GM12878 (cell line): ENCODE measurements around the gene GMIP. TPM values are rescaled to one million over a fixed set of nuclear protein-coding genes. Genes with fewer than 3 reads are reported as not detected.

Experiments
- ATAC-seq: fragments of 200-7000 bp; cut with Tn5 transposase; 3 replicates; pipeline ENCODE4 v1.9.1; 2020; ENCODE audit warnings: mild to moderate bottlenecking, moderate library complexity
- BruUV-seq: library from RNA; stranded (reverse); fragments of 400-500 nt; replicated peaks from 2 replicates; lab custom pipeline; 2021; lab: Mats Ljungman, UMichigan
- CTCF ChIA-PET: fragments of 300-600 bp; sonication (Branson Sonifier 250); formaldehyde crosslinking; extraction: SDS; loops from one replicate; lab custom pipeline; 2021; ENCODE audit warnings: inconsistent platforms; lab: Yijun Ruan, JAX
- POLR2A ChIA-PET: fragments of 350-600 bp; formaldehyde crosslinking; extraction: SDS; loops from one replicate; lab custom pipeline; 2021; ENCODE audit warnings: inconsistent platforms; lab: Charles Lee
- RAD21 ChIA-PET: fragments of 300-600 bp; sonication (Branson Sonifier 250); formaldehyde crosslinking; loops from one replicate; lab custom pipeline; 2023; ENCODE audit warnings: antibody characterized with exemption; ENCODE audit not compliant: unreplicated experiment; lab: Charles Lee
- SMC1A ChIA-PET: fragments of 300-600 bp; sonication (Branson Sonifier 250); formaldehyde crosslinking; loops from one replicate; lab custom pipeline; 2023; ENCODE audit not compliant: unreplicated experiment, uncharacterized antibody; lab: Charles Lee
- DNase-seq: peaks from one replicate; pipeline ENCODE4 v3.0.0-alpha.2; 2011; ENCODE audit warnings: low read depth, low spot score
- FAIRE-seq: peaks from 3 replicates; lab custom pipeline; 2011; peaks lifted over from hg19 to GRCh38; lab: Jason Lieb, UNC
- H2AFZ ChIP-seq: 2 replicates; pipeline ENCODE4 v1.6.0; 2011; ENCODE audit warnings: low read depth, low read length, control low read depth; ENCODE audit not compliant: control insufficient read depth
- H3K27ac ChIP-seq: 2 replicates; pipeline ENCODE4 v1.5.1; 2011; ENCODE audit warnings: control low read depth; ENCODE audit not compliant: control insufficient read depth, insufficient read depth
- H3K27me3 ChIP-seq, 2 experiments: replicated peaks in 1 of 2; 2 replicates each; pipeline versions ENCODE4 v1.6.0 to v1.6.1; 2011; ENCODE audit warnings: low read length in 1 of 2; ENCODE audit not compliant: control insufficient read depth in 2 of 2, insufficient read depth in 2 of 2
- H3K36me3 ChIP-seq, 2 experiments: 2 replicates each; pipeline ENCODE4 v1.5.1; 2011; ENCODE audit warnings: low read length in 1 of 2; ENCODE audit not compliant: control insufficient read depth in 2 of 2, insufficient read depth in 2 of 2
- H3K4me1 ChIP-seq: 2 replicates; pipeline ENCODE4 v1.6.1; 2011; ENCODE audit warnings: mild to moderate bottlenecking, low read length, moderate library complexity, mixed read lengths; ENCODE audit not compliant: control insufficient read depth, insufficient read depth
- H3K4me2 ChIP-seq: 2 replicates; pipeline ENCODE4 v1.6.0; 2011; ENCODE audit warnings: control low read depth; ENCODE audit not compliant: control insufficient read depth, insufficient read depth
- H3K4me3 ChIP-seq: fragments of 200-600 bp; sonication (generic); 2 replicates; pipeline ENCODE4 v1.5.1; 2016
- H3K79me2 ChIP-seq: 2 replicates; pipeline ENCODE4 v1.6.0; 2011; ENCODE audit warnings: low read length; ENCODE audit not compliant: control insufficient read depth, insufficient read depth
- H3K9ac ChIP-seq: 2 replicates; pipeline ENCODE4 v1.8.0; 2011; ENCODE audit warnings: low read length, control low read depth, mixed read lengths; ENCODE audit not compliant: control insufficient read depth, insufficient read depth
- H3K9me3 ChIP-seq: replicated peaks from 3 replicates; pipeline ENCODE4 v1.5.1; 2011; ENCODE audit warnings: mild to moderate bottlenecking, low read length; ENCODE audit not compliant: control insufficient read depth, insufficient read depth
- H4K20me1 ChIP-seq: 2 replicates; pipeline ENCODE4 v1.6.0; 2011; ENCODE audit not compliant: control insufficient read depth, insufficient read depth
- MEF2A ChIP-seq: IDR thresholded peaks from 2 replicates; pipeline ENCODE4 v1.6.1; 2011; ENCODE audit warnings: low read depth, mild to moderate bottlenecking, low read length, moderate library complexity; ENCODE audit not compliant: insufficient read depth
- PBX3 ChIP-seq: IDR thresholded peaks from 2 replicates; pipeline ENCODE4 v1.6.1; 2011; ENCODE audit warnings: mild to moderate bottlenecking, low read depth, low read length, moderate library complexity; ENCODE audit not compliant: insufficient replicate concordance
- ZNF592 ChIP-seq: fragments of 450-650 bp; IDR thresholded peaks from 2 replicates; pipeline ENCODE4 v1.6.1; 2017; ENCODE audit warnings: mild to moderate bottlenecking, moderate library complexity
- ZNF687 ChIP-seq: fragments of 450-650 bp; IDR thresholded peaks from 2 replicates; pipeline ENCODE4 v1.6.1; 2017; ENCODE audit warnings: mild to moderate bottlenecking, moderate library complexity
- ZZZ3 ChIP-seq: IDR thresholded peaks from 2 replicates; pipeline ENCODE4 v1.6.1; 2011; ENCODE audit warnings: low read depth; ENCODE audit not compliant: control insufficient read depth, insufficient read length
- WGBS: methylation state at CpG from one replicate; pipeline ENCODE4 v1.1.6; 2016; ENCODE audit warnings: low lambda C conversion rate; ENCODE audit not compliant: insufficient replicate concordance, insufficient coverage; ENCODE audit errors: missing lambda C conversion rate; 5-methylcytosine and 5-hydroxymethylcytosine counted together
- in situ Hi-C: fragments of 300-500 bp; cut with MboI; formaldehyde crosslinking; loops from 9 replicates; pipeline ENCODE4 v1.14.3; 2018; ENCODE audit warnings: mixed read lengths
- intact Hi-C: fragments of 100-400 bp; cut with micrococcal nuclease; formaldehyde crosslinking; loops from one replicate; pipeline ENCODE4 v1.14.2; 2022; ENCODE audit not compliant: unreplicated experiment
- polyA plus RNA-seq, 11 experiments: library from polyadenylated mRNA; depleted of rRNA in 4 of 11; unstranded in 6 of 11; stranded (reverse) in 5 of 11; fragments of >200 nt; fragmentation: Nextera tagmentation in 4 of 11; fragmentation: Illumina TruSeq in 1 of 11; extraction: Ambion mirVana in 4 of 11; extraction: Trizol in 1 of 11; gene quantifications; 1 replicate in 1 of 11; 2 replicates in 10 of 11; pipeline versions ENCODE4 v1.2.1 to v1.2.3, GENCODE V29; 2011 to 2016; ENCODE audit warnings: inconsistent platforms in 2 of 11, missing spikeins in 2 of 11, low read depth in 1 of 11
- total RNA-seq, 4 experiments: library from RNA; depleted of rRNA in 3 of 4; stranded (reverse); fragments of >200 nt in 3 of 4; fragmentation: Illumina TruSeq in 1 of 4; extraction: Trizol in 1 of 4; gene quantifications; 2 replicates each; pipeline versions ENCODE4 v1.2.1 to v1.2.3, GENCODE V29; 2013 to 2021

GMIP gene
- total and polyA plus RNA-seq, 10 of the 15 experiments (the other 5 are each of a cell fraction or from before 2014, with no cell fraction given) = 1.5 to 63.5 (median 22.3) TPM

- no peaks in the 10 kb centered on the region for H4K20me1 ChIP-seq
- ChIA-PET POLR2A (no interaction called here), CTCF (interaction anchor here (0.8 to 1.1 kb wide), 3 partner anchors 11 to 48 kb away, joined by 3 to 6 read pairs (median 3); no protein-coding TSS in a partner anchor), SMC1A (interaction anchor here (0.9 kb wide), 1 partner anchor 11 kb away, joined by 3 read pairs; no protein-coding TSS in a partner anchor), RAD21 (interaction anchor here (0.6 kb wide), 1 partner anchor 60 kb away, joined by 3 read pairs; no protein-coding TSS in a partner anchor)
- H3K9me3 ChIP-seq = no peaks in the 10 kb centered on the region
- intact Hi-C loops (no loop called here), in situ Hi-C loops (no loop called here)
- no peaks in the 10 kb centered on the region for H3K4me1 ChIP-seq
- no peak overlapping the region for H3K4me3 ChIP-seq
- FAIRE-seq (no peak), DNase-seq (no peak), ATAC-seq (no peak)
- no peaks in the 10 kb centered on the region for H3K79me2 ChIP-seq
- BruUV-seq = no TSS peak
- 95% methylated on average over 4 of the region's 4 CpGs for WGBS
- H3K36me3 ChIP-seq = no peaks in the 10 kb centered on the region; a peak in 1 of 4 replicates
- H3K9ac ChIP-seq = no peak overlapping the region
- H3K4me2 ChIP-seq = no peak overlapping the region
- no peak for TF ChIP-seq ZZZ3
- no peak for TF ChIP-seq ZNF687
- TF ChIP-seq MEF2A = no peak
- no peak for TF ChIP-seq PBX3
- TF ChIP-seq ZNF592 = no peak
- TF ChIP-seq, all 136 proteins: peak for 0
- H2AFZ ChIP-seq = no peak overlapping the region
- no peak overlapping the region for H3K27ac ChIP-seq
- no peaks in the 10 kb centered on the region for H3K27me3 ChIP-seq
Measured at GRCh38 chr19:19580418-19580817, 63.0 kb downstream of the GMIP start.
